Heart left ventricle (tissue), 13 donors: Measurements from ENCODE around the gene MAPKAPK2.

Experiments
- CTCF ChIP-seq, 12 donors: fragments of 200-600 bp; sonication (generic) in 4 of 12; IDR thresholded peaks; one replicate each; pipeline versions ENCODE4 v1.5.0 to v1.8.0; 2018 to 2022; ENCODE audit warnings: antibody characterized with exemption in 12 of 12, mild to moderate bottlenecking in 5 of 12
- POLR2A ChIP-seq, 2 donors: fragments of 450-650 bp; IDR thresholded peaks; one replicate each; pipeline ENCODE4 v1.6.1; 2017; ENCODE audit warnings: antibody characterized with exemption in 2 of 2, mild to moderate bottlenecking in 2 of 2, moderate library complexity in 2 of 2
- donor health status: ischemic (EF 13 %, LVEDD 7.1; RV severe dilation, severe dysfunction).
- donor health status: DM: no; HTN: yes; CAD: no.
- donor health status: DM: no; HTN: no; CAD: no.
- donor health status: ischemic (EF 25% LVEDD 6.9; RV normal size, moderate dysfunction).
- donor health status: ischemic (EF 25% LVEDD 5.7; RV mildly dilated, moderate dysfunction).
- donor health status: ischemic (EF 35%, LVEDD 5.7; RV mildly dilated, moderate dysfunction).
- donor health status: nonischemic (EF 11% LVEDD 7.7; RV severe dilation, severe dysfunction).
- donor health status: DM: yes; HTN: yes; CAD: no.
- donor health status: PGD.
- donor health status: ischemic (EF 29% LVEDD 5.4; RV normal size, mild dysfunction).
- donor health status: nonischemic (EF 23%, LVEDD 6.1; RV moderate dilation, normal function).

GRCh38 chr1:206680279-206680678, 4.4 kb upstream of the MAPKAPK2 start:
- TF ChIP-seq CTCF (IDR thresholded peaks at IDR 0.05) (no peak), POLR2A (IDR thresholded peaks at IDR 0.05) (no peak)
